ENCODE results near the gene ST6GALNAC6.
A peak's percentile ranks its signal among the peaks of the same experiment; 100 is the strongest.

The ST6GALNAC6 gene

GRCh38 chr9:127856729-127857116, 42.7 kb downstream of the ST6GALNAC6 start:
- H3K27ac Mint-ChIP-seq, result no peak overlapping the region
- peaks cover 5% of the 10 kb centered on the region for H3K27me3 Mint-ChIP-seq (ENCODE audit: low read depth, poor library complexity)
- H3K4me1 Mint-ChIP-seq, result peaks cover 67% of the 10 kb centered on the region
- H3K36me3 Mint-ChIP-seq (ENCODE audit: low read depth), result no peaks in the 10 kb centered on the region
- H3K9me3 Mint-ChIP-seq, result no peaks in the 10 kb centered on the region
- DNase-seq, result no peak
- no peak for TF ChIP-seq CTCF (IDR thresholded peaks at IDR 0.05)
- no peak overlapping the region for H3K4me3 Mint-ChIP-seq

- DNase-seq, result no peak
- Mint-ChIP-seq H3K36me3 (ENCODE audit: low read depth) (no peaks in the 10 kb centered on the region), H3K27me3 (ENCODE audit: low read depth, poor library complexity) (peaks cover 3% of the 10 kb centered on the region), H3K27ac (peak overlapping the region; percentile 86), H3K4me1 (peaks cover 63% of the 10 kb centered on the region), H3K4me3 (no peak overlapping the region), H3K9me3 (no peaks in the 10 kb centered on the region)
- no peak for TF ChIP-seq CTCF (IDR thresholded peaks at IDR 0.05)
These were observed 43.2 kb downstream of the ST6GALNAC6 start for GRCh38 chr9:127856094-127856728.

GRCh38 chr9:127855522-127855921, 43.9 kb downstream of the ST6GALNAC6 start:
- H3K36me3 Mint-ChIP-seq (ENCODE audit: low read depth), result no peaks in the 10 kb centered on the region
- H3K4me3 Mint-ChIP-seq, result no peak overlapping the region
- peaks cover 56% of the 10 kb centered on the region for H3K4me1 Mint-ChIP-seq
- DNase-seq, result no peak
- H3K27me3 Mint-ChIP-seq (ENCODE audit: low read depth, poor library complexity), result peaks cover 3% of the 10 kb centered on the region
- no peak overlapping the region for H3K27ac Mint-ChIP-seq
- peaks cover 2% of the 10 kb centered on the region for H3K9me3 Mint-ChIP-seq
- no peak for TF ChIP-seq CTCF (IDR thresholded peaks at IDR 0.05)

GRCh38 chr9:127854960-127855359, 44.4 kb downstream of the ST6GALNAC6 start:
- Mint-ChIP-seq H3K36me3 (ENCODE audit: low read depth) (no peaks in the 10 kb centered on the region), H3K27me3 (ENCODE audit: low read depth, poor library complexity) (no peaks in the 10 kb centered on the region), H3K4me3 (no peak overlapping the region), H3K4me1 (peaks cover 52% of the 10 kb centered on the region), H3K27ac (no peak overlapping the region), H3K9me3 (peaks cover 5% of the 10 kb centered on the region)
- DNase-seq, result no peak
- TF ChIP-seq CTCF (IDR thresholded peaks at IDR 0.05), result no peak

GRCh38 chr9:127854184-127854806, 45.1 kb downstream of the ST6GALNAC6 start, which contains the start of gene ENG:
ENG (minus strand) TSS chr9:127854658; CDS start chr9:127854355, 303 bp downstream.
- H3K27ac Mint-ChIP-seq, result no peak within 1 kb of the TSS
- H3K36me3 Mint-ChIP-seq (ENCODE audit: low read depth), result peaks cover 2% of the 10 kb centered on the region
- no peak within 1 kb of the TSS for H3K4me3 Mint-ChIP-seq
- peaks cover 7% of the 10 kb centered on the region for H3K9me3 Mint-ChIP-seq
- DNase-seq, result peak; percentile 44
- H3K4me1 Mint-ChIP-seq, result peaks cover 51% of the 10 kb centered on the region
- no peaks in the 10 kb centered on the region for H3K27me3 Mint-ChIP-seq (ENCODE audit: low read depth, poor library complexity)
- TF ChIP-seq CTCF (IDR thresholded peaks at IDR 0.05), result no peak
